ENCODE results near the gene MAOB. TPM values are rescaled to one million over a fixed set of nuclear protein-coding genes. Genes with fewer than 3 reads are reported as not detected.
"Not testable (repeated sequence)": the region's sequence is repeated elsewhere in the genome, so short reads cannot be mapped to it uniquely, and the experiment has no call there.

MAOB gene
- polyA plus RNA-seq, 4 donors = 20.5 to 179 (median 118) TPM

DNA sequence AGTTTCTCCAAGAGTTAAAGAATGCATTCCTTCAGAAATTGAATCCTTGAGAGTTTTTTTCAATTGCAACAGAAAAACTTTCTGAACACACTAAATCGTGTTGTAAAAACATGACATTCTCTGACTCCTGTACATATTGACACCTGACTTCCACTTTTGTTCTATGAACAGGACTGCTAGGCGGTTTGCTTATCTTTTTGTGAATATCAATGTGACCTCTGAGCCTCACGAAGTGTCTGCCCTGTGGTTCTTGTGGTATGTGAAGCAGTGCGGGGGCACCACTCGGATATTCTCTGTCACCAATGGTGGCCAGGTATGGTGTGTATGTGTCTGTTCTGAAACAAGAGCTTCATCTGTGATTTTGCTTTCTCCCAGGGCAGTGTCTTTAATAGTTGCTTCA lies 154.2 kb downstream of the MAOB start:
- H3K9me3 ChIP-seq (ENCODE audit: control insufficient read depth in 2 of 2, insufficient read depth in 1 of 2, low read depth in 1 of 2, low read length in 1 of 2) = peaks cover 0 to 3% of the 10 kb centered on the region in 2 donors
- no peak overlapping the region for H3K27ac ChIP-seq (ENCODE audit: low read depth in 1 of 3, low read length in 2 of 3)
- DNase-seq (no peak), FAIRE-seq (no peak)
- no peaks in the 10 kb centered on the region for H3K27me3 ChIP-seq (ENCODE audit: control insufficient read depth in 3 of 3, insufficient read depth in 3 of 3, low read length in 3 of 3)
- peaks cover 0 to 5% (median 0%) of the 10 kb centered on the region in 3 donors for H3K4me1 ChIP-seq (ENCODE audit: control insufficient read depth in 3 of 3, insufficient read depth in 2 of 3, low read depth in 1 of 3, low read length in 2 of 3)
- peaks cover 0 to 18% (median 5%) of the 10 kb centered on the region in 3 donors for H3K36me3 ChIP-seq (ENCODE audit: control insufficient read depth in 3 of 3, insufficient read depth in 2 of 3, low read depth in 1 of 3, low read length in 3 of 3)
- 42 to 53% (median 47%) methylated on average over 5 of the region's 5 CpGs for WGBS, 3 donors
- H3K4me3 ChIP-seq (ENCODE audit: low read depth in 1 of 3, low read length in 3 of 3) = no peak overlapping the region

GRCh38 chrX:43727254-43727653 lies 155.0 kb downstream of the MAOB start:
- H3K36me3 ChIP-seq (ENCODE audit: control insufficient read depth in 3 of 3, insufficient read depth in 2 of 3, low read depth in 1 of 3, low read length in 3 of 3) = peaks cover 0 to 18% (median 5%) of the 10 kb centered on the region in 3 donors
- not testable (repeated sequence) for H3K9me3 ChIP-seq (ENCODE audit: control insufficient read depth in 2 of 2, insufficient read depth in 1 of 2, low read depth in 1 of 2, low read length in 1 of 2); DNase-seq; H3K4me1 ChIP-seq (ENCODE audit: control insufficient read depth in 3 of 3, insufficient read depth in 2 of 3, low read depth in 1 of 3, low read length in 2 of 3); H3K4me3 ChIP-seq (ENCODE audit: low read depth in 1 of 3, low read length in 3 of 3); H3K27me3 ChIP-seq (ENCODE audit: control insufficient read depth in 3 of 3, insufficient read depth in 3 of 3, low read length in 3 of 3); FAIRE-seq; H3K27ac ChIP-seq (ENCODE audit: low read depth in 1 of 3, low read length in 2 of 3)
- 54 to 78% (median 77%) methylated on average over 6 of the region's 6 CpGs for WGBS, 3 donors

DNA sequence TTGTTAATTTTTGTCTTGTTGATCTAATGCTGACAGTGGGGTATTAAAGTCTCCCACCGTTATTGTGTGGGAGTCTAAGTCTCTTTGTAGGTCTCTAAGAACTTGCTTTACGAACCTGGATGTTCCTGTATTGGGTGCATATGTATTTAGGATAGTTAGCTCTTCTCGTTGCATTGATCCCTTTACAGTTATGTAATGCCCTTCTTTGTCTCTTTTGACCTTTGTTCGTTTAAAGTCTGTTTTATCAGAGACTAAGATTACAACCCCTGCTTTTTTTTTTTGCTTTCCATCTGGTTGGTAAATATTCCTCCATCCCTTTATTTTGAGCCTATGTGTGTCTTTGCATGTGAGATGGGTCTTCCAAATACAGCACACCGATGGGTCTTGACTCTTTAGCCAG lies 157.0 kb downstream of the MAOB start:
- not testable (repeated sequence) for DNase-seq; H3K27ac ChIP-seq (ENCODE audit: low read depth in 1 of 3, low read length in 2 of 3); H3K27me3 ChIP-seq (ENCODE audit: control insufficient read depth in 3 of 3, insufficient read depth in 3 of 3, low read length in 3 of 3); FAIRE-seq; H3K4me1 ChIP-seq (ENCODE audit: control insufficient read depth in 3 of 3, insufficient read depth in 2 of 3, low read depth in 1 of 3, low read length in 2 of 3); H3K9me3 ChIP-seq (ENCODE audit: control insufficient read depth in 2 of 2, insufficient read depth in 1 of 2, low read depth in 1 of 2, low read length in 1 of 2); H3K4me3 ChIP-seq (ENCODE audit: low read depth in 1 of 3, low read length in 3 of 3)
- WGBS, 3 donors = 35 to 62% (median 46%) methylated on average over 5 of the region's 5 CpGs
- peaks cover 0 to 12% (median 5%) of the 10 kb centered on the region in 3 donors for H3K36me3 ChIP-seq (ENCODE audit: control insufficient read depth in 3 of 3, insufficient read depth in 2 of 3, low read depth in 1 of 3, low read length in 3 of 3)

- 59 to 91% (median 73%) methylated on average over 1 of the region's 1 CpG for WGBS, 3 donors
- H3K9me3 ChIP-seq (ENCODE audit: control insufficient read depth in 2 of 2, insufficient read depth in 1 of 2, low read depth in 1 of 2, low read length in 1 of 2) = peaks cover 0 to 28% of the 10 kb centered on the region in 2 donors
- H3K27ac ChIP-seq (ENCODE audit: low read depth in 1 of 3, low read length in 2 of 3) = no peak overlapping the region
- no peak for FAIRE-seq
- no peak overlapping the region for H3K4me3 ChIP-seq (ENCODE audit: low read depth in 1 of 3, low read length in 3 of 3)
- H3K36me3 ChIP-seq (ENCODE audit: control insufficient read depth in 3 of 3, insufficient read depth in 2 of 3, low read depth in 1 of 3, low read length in 3 of 3) = peaks cover 0 to 15% (median 3%) of the 10 kb centered on the region in 3 donors
- DNase-seq = no peak
- no peaks in the 10 kb centered on the region for H3K27me3 ChIP-seq (ENCODE audit: control insufficient read depth in 3 of 3, insufficient read depth in 3 of 3, low read length in 3 of 3)
- H3K4me1 ChIP-seq (ENCODE audit: control insufficient read depth in 3 of 3, insufficient read depth in 2 of 3, low read depth in 1 of 3, low read length in 2 of 3) = no peaks in the 10 kb centered on the region
Measured at GRCh38 chrX:43720961-43721360, 161.3 kb downstream of the MAOB start.

DNA sequence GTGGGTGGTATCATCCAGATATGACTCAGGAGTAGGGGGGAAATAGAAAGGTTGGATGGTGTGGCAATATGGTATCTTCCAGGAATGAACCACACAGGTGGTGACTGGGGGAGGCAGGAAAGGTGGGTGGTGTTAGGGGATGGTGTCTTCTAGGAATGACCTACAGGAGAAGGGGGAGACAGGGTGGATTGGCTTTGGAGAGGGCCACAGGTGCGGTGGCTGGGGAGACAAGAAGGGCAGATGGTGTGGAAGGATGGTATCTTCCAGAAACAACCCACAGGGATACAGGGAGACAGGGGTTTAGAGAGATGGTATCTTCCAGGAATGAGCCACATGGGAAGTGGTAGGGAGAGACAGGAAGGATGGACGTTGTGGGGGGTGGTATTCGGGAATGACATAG lies 162.2 kb downstream of the MAOB start:
- H3K27me3 ChIP-seq (ENCODE audit: control insufficient read depth in 3 of 3, insufficient read depth in 3 of 3, low read length in 3 of 3) = no peaks in the 10 kb centered on the region
- peaks cover 0 to 23% (median 3%) of the 10 kb centered on the region in 3 donors for H3K36me3 ChIP-seq (ENCODE audit: control insufficient read depth in 3 of 3, insufficient read depth in 2 of 3, low read depth in 1 of 3, low read length in 3 of 3)
- FAIRE-seq (no peak), DNase-seq (no peak)
- H3K27ac ChIP-seq (ENCODE audit: low read depth in 1 of 3, low read length in 2 of 3) = no peak overlapping the region
- H3K4me3 ChIP-seq (ENCODE audit: low read depth in 1 of 3, low read length in 3 of 3) = no peak overlapping the region
- 71 to 76% (median 76%) methylated on average over 3 of the region's 3 CpGs for WGBS, 3 donors
- H3K4me1 ChIP-seq (ENCODE audit: control insufficient read depth in 3 of 3, insufficient read depth in 2 of 3, low read depth in 1 of 3, low read length in 2 of 3) = no peaks in the 10 kb centered on the region
- peaks cover 0 to 31% of the 10 kb centered on the region in 2 donors for H3K9me3 ChIP-seq (ENCODE audit: control insufficient read depth in 2 of 2, insufficient read depth in 1 of 2, low read depth in 1 of 2, low read length in 1 of 2)

- no peaks in the 10 kb centered on the region for H3K27me3 ChIP-seq (ENCODE audit: control insufficient read depth in 3 of 3, insufficient read depth in 3 of 3, low read length in 3 of 3)
- 36 to 85% (median 82%) methylated on average over 1 of the region's 1 CpG for WGBS, 3 donors
- no peak overlapping the region for H3K27ac ChIP-seq (ENCODE audit: low read depth in 1 of 3, low read length in 2 of 3)
- no peak for FAIRE-seq
- peaks cover 0 to 27% (median 3%) of the 10 kb centered on the region in 3 donors for H3K36me3 ChIP-seq (ENCODE audit: control insufficient read depth in 3 of 3, insufficient read depth in 2 of 3, low read depth in 1 of 3, low read length in 3 of 3)
- peaks cover 0 to 36% of the 10 kb centered on the region in 2 donors for H3K9me3 ChIP-seq (ENCODE audit: control insufficient read depth in 2 of 2, insufficient read depth in 1 of 2, low read depth in 1 of 2, low read length in 1 of 2)
- DNase-seq = no peak
- no peak overlapping the region for H3K4me3 ChIP-seq (ENCODE audit: low read depth in 1 of 3, low read length in 3 of 3)
- no peaks in the 10 kb centered on the region for H3K4me1 ChIP-seq (ENCODE audit: control insufficient read depth in 3 of 3, insufficient read depth in 2 of 3, low read depth in 1 of 3, low read length in 2 of 3)
Measured at GRCh38 chrX:43718956-43719355, 163.3 kb downstream of the MAOB start.

- Histone ChIP-seq H3K4me3 (ENCODE audit: low read depth in 1 of 3, low read length in 3 of 3) (no peak overlapping the region), H3K27ac (ENCODE audit: low read depth in 1 of 3, low read length in 2 of 3) (no peak overlapping the region), H3K27me3 (ENCODE audit: control insufficient read depth in 3 of 3, insufficient read depth in 3 of 3, low read length in 3 of 3) (no peaks in the 10 kb centered on the region), H3K9me3 (ENCODE audit: control insufficient read depth in 2 of 2, insufficient read depth in 1 of 2, low read depth in 1 of 2, low read length in 1 of 2) (peaks cover 0 to 36% of the 10 kb centered on the region in 2 donors), H3K4me1 (ENCODE audit: control insufficient read depth in 3 of 3, insufficient read depth in 2 of 3, low read depth in 1 of 3, low read length in 2 of 3) (no peaks in the 10 kb centered on the region), H3K36me3 (ENCODE audit: control insufficient read depth in 3 of 3, insufficient read depth in 2 of 3, low read depth in 1 of 3, low read length in 3 of 3) (peaks cover 0 to 27% (median 3%) of the 10 kb centered on the region in 3 donors)
- no peak for DNase-seq
- FAIRE-seq = no peak
- 82 to 93% (median 90%) methylated on average over 6 of the region's 6 CpGs for WGBS, 3 donors
Measured at GRCh38 chrX:43718546-43718945, 163.7 kb downstream of the MAOB start.

- peaks cover 0 to 36% of the 10 kb centered on the region in 2 donors for H3K9me3 ChIP-seq (ENCODE audit: control insufficient read depth in 2 of 2, insufficient read depth in 1 of 2, low read depth in 1 of 2, low read length in 1 of 2)
- no peaks in the 10 kb centered on the region for H3K27me3 ChIP-seq (ENCODE audit: control insufficient read depth in 3 of 3, insufficient read depth in 3 of 3, low read length in 3 of 3)
- H3K4me1 ChIP-seq (ENCODE audit: control insufficient read depth in 3 of 3, insufficient read depth in 2 of 3, low read depth in 1 of 3, low read length in 2 of 3) = no peaks in the 10 kb centered on the region
- no peak overlapping the region for H3K4me3 ChIP-seq (ENCODE audit: low read depth in 1 of 3, low read length in 3 of 3)
- H3K36me3 ChIP-seq (ENCODE audit: control insufficient read depth in 3 of 3, insufficient read depth in 2 of 3, low read depth in 1 of 3, low read length in 3 of 3) = peaks cover 0 to 28% (median 3%) of the 10 kb centered on the region in 3 donors
- no peak for DNase-seq
- no peak overlapping the region for H3K27ac ChIP-seq (ENCODE audit: low read depth in 1 of 3, low read length in 2 of 3)
- no peak for FAIRE-seq
- WGBS, 3 donors = 88 to 100% (median 94%) methylated on average over 1 of the region's 1 CpG
Measured at GRCh38 chrX:43718081-43718480, 164.2 kb downstream of the MAOB start.

DNA sequence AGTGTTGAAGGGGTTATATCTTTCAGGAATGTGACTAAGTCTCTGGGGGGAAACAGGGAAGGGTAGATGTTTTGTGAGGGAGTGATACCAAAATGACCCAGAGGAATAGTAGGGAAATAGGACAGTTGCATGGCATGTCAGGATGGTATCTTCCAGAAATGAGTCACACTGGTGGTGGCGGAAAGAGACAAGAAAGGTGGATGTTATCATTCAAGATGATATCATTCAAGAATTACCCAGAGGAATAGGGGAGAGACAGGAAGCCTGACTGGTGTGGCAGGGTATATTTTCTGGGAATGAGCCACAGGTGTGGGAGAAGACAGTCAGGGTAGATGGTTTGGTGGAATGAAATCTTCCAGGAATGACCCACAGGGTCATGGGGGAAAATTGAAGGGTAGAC lies 165.1 kb downstream of the MAOB start:
- no peaks in the 10 kb centered on the region for H3K27me3 ChIP-seq (ENCODE audit: control insufficient read depth in 3 of 3, insufficient read depth in 3 of 3, low read length in 3 of 3)
- H3K4me3 ChIP-seq (ENCODE audit: low read depth in 1 of 3, low read length in 3 of 3) = no peak overlapping the region
- H3K9me3 ChIP-seq (ENCODE audit: control insufficient read depth in 2 of 2, insufficient read depth in 1 of 2, low read depth in 1 of 2, low read length in 1 of 2) = peaks cover 0 to 36% of the 10 kb centered on the region in 2 donors
- 86 to 88% (median 86%) methylated on average over 1 of the region's 1 CpG for WGBS, 3 donors
- no peak for DNase-seq
- H3K36me3 ChIP-seq (ENCODE audit: control insufficient read depth in 3 of 3, insufficient read depth in 2 of 3, low read depth in 1 of 3, low read length in 3 of 3) = peaks cover 0 to 28% (median 3%) of the 10 kb centered on the region in 3 donors
- FAIRE-seq = no peak
- H3K4me1 ChIP-seq (ENCODE audit: control insufficient read depth in 3 of 3, insufficient read depth in 2 of 3, low read depth in 1 of 3, low read length in 2 of 3) = no peaks in the 10 kb centered on the region
- H3K27ac ChIP-seq (ENCODE audit: low read depth in 1 of 3, low read length in 2 of 3) = no peak overlapping the region

Data from small intestine (tissue), 7 donors.